PFSK-1 (cell line): ENCODE data around the gene GRWD1.

ENCODE experiments used
- FOXP2 ChIP-seq: optimal IDR thresholded peaks from 2 replicates; pipeline ENCODE3; 2011; ENCODE audit warnings: borderline replicate concordance, control low read depth, inconsistent platforms; ENCODE audit not compliant: insufficient read depth; ENCODE audit errors: extremely low read length, extremely low read depth
- POLR2AphosphoS5 ChIP-seq: IDR thresholded peaks from 2 replicates; pipeline ENCODE4 v1.6.1; 2012; ENCODE audit warnings: low read depth, mild to moderate bottlenecking, control low read depth, low read length, moderate library complexity
- SIN3A ChIP-seq: IDR thresholded peaks from 2 replicates; pipeline ENCODE4 v1.6.1; 2012; ENCODE audit warnings: mild to moderate bottlenecking, low read length, moderate library complexity, borderline replicate concordance; ENCODE audit not compliant: insufficient read depth
- TAF1 ChIP-seq: IDR thresholded peaks from 2 replicates; pipeline ENCODE4 v1.6.1; 2012; ENCODE audit warnings: low read length, control low read depth, borderline replicate concordance; ENCODE audit not compliant: insufficient read depth
- TF ChIP-seq, protein P1 (sequence below), 2 experiments: IDR thresholded peaks; 2 replicates each; pipeline versions ENCODE4 v1.6.1 to v1.8.0; 2011 to 2012; ENCODE audit warnings: low read depth in 2 of 2, low read length in 2 of 2, control low read depth in 1 of 2, inconsistent platforms in 1 of 2, mild to moderate bottlenecking in 1 of 2, moderate library complexity in 1 of 2; ENCODE audit not compliant: insufficient read depth in 1 of 2

GRWD1 gene

DNA sequence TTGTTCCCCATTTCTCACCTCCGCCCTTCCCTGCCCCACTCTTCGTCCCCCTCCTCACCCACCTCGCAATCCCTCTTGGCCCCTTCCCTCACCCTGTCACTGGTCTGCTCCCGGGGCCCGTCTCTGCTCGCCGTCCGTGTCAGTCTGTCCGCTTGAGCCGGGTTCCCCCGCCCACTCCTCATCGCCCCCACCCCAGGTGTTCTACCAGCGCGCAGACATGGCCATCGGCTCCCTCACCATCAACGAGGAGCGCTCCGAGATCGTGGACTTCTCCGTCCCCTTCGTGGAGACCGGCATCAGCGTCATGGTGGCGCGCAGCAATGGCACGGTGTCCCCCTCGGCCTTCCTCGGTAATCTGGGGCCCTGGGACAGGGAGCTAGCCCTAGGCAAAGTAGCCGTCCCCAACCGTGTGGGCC is 30.0 kb upstream of the GRWD1 start:
- TF ChIP-seq POLR2AphosphoS5 = no peak
- TF ChIP-seq FOXP2 = no peak
- no peak for TF ChIP-seq SIN3A
- no peak for TF ChIP-seq TAF1
- TF ChIP-seq, protein P1, sequence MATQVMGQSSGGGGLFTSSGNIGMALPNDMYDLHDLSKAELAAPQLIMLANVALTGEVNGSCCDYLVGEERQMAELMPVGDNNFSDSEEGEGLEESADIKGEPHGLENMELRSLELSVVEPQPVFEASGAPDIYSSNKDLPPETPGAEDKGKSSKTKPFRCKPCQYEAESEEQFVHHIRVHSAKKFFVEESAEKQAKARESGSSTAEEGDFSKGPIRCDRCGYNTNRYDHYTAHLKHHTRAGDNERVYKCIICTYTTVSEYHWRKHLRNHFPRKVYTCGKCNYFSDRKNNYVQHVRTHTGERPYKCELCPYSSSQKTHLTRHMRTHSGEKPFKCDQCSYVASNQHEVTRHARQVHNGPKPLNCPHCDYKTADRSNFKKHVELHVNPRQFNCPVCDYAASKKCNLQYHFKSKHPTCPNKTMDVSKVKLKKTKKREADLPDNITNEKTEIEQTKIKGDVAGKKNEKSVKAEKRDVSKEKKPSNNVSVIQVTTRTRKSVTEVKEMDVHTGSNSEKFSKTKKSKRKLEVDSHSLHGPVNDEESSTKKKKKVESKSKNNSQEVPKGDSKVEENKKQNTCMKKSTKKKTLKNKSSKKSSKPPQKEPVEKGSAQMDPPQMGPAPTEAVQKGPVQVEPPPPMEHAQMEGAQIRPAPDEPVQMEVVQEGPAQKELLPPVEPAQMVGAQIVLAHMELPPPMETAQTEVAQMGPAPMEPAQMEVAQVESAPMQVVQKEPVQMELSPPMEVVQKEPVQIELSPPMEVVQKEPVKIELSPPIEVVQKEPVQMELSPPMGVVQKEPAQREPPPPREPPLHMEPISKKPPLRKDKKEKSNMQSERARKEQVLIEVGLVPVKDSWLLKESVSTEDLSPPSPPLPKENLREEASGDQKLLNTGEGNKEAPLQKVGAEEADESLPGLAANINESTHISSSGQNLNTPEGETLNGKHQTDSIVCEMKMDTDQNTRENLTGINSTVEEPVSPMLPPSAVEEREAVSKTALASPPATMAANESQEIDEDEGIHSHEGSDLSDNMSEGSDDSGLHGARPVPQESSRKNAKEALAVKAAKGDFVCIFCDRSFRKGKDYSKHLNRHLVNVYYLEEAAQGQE (IDR thresholded peaks at IDR 0.05; ENCODE audit: insufficient read depth in 1 of 2, low read depth in 2 of 2, low read length in 2 of 2) = no peak

DNA sequence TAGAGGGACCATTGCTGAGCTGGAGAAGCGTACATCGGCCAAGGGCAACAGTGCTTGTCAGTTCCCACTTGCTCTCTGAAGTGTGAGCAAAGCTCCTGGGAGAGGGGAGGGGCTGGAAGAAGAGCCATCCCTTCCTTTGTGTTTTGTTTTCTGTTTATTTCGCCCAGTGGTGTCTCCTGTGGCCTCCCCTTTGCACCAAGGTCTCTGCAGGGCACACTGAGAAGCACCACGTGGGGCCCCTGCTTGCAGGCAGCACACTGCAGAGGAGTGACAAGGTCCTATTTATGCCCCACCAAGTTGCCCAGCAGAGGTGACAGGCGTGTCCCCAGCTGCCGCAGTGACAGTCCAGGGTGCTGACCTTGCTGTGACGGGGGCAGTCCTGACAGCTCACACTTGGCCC is 28.4 kb upstream of the GRWD1 start:
- TF ChIP-seq FOXP2 = no peak
- no peak for TF ChIP-seq TAF1
- TF ChIP-seq, protein P1 (IDR thresholded peaks at IDR 0.05; ENCODE audit: insufficient read depth in 1 of 2, low read depth in 2 of 2, low read length in 2 of 2) = no peak
- no peak for TF ChIP-seq SIN3A
- no peak for TF ChIP-seq POLR2AphosphoS5

DNA sequence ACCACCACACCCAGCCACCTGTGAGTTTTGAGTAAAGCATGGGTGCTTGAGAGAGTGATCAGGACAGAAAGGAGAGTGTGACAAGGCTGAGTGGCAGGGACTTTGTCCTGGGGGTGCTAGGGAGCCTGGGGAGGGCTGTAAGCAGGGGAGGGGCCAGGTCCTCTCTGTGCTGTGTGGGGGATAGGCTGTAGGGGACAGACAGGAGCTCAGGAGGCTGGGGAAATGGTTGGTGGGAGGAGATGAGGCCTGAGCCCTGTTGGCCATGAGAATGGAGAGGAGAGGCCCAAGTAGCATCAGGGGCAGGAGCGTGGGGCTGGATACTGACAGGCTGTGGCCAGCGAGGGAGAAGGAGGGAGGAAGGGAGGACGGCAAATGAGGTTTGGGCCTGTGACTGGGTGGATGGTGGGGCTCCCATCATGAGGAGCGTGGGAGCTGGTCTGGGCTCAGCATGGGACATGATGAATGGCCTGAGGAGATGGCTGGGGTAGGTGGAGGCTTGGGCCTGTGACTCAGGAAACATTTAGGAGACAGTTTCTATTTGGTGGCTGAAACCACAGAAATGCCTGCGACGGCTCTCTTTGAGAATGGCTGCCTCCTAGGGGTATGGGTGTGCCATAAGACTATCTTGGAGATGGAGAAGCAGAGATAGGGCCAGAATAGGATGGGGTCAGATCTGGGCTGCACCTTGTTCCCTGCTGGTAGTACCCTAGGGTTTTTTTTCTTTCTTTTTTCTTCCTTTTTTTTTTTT is 27.3 kb upstream of the GRWD1 start:
- TF ChIP-seq FOXP2 (no peak), POLR2AphosphoS5 (no peak), SIN3A (no peak), TAF1 (no peak)
- TF ChIP-seq, protein P1 (IDR thresholded peaks at IDR 0.05; ENCODE audit: insufficient read depth in 1 of 2, low read depth in 2 of 2, low read length in 2 of 2) = no peak

DNA sequence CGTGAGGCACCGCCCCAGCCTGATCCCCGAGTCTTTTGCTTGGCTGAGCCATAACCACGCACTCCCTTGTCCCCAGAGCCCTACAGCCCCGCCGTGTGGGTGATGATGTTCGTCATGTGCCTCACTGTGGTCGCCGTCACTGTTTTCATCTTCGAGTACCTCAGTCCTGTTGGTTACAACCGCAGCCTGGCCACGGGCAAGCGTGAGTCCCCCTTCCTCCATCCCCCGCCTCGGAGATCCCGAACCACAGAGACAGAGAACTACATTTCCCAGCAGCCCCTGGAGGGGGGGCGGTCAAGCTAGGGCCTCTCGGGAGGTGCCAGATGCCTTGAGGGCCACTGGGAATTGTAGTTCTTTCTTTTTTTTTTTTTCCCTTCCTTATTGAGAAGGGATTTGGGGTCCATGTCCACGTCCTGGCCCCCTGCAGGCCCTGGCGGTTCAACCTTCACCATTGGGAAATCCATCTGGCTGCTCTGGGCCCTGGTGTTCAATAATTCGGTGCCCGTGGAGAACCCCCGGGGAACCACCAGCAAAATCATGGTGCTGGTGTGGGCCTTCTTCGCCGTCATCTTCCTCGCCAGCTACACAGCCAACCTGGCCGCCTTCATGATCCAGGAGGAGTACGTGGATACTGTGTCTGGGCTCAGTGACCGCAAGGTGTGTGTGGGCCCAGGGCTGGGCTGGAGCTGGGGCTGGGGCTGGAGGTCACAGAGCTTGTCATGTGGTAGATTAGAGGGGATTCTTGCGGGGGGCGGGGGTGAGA is 26.4 kb upstream of the GRWD1 start:
- no peak for TF ChIP-seq POLR2AphosphoS5
- TF ChIP-seq, protein P1 (IDR thresholded peaks at IDR 0.05; ENCODE audit: insufficient read depth in 1 of 2, low read depth in 2 of 2, low read length in 2 of 2) = no peak
- no peak for TF ChIP-seq TAF1
- TF ChIP-seq FOXP2 = no peak
- no peak for TF ChIP-seq SIN3A

DNA sequence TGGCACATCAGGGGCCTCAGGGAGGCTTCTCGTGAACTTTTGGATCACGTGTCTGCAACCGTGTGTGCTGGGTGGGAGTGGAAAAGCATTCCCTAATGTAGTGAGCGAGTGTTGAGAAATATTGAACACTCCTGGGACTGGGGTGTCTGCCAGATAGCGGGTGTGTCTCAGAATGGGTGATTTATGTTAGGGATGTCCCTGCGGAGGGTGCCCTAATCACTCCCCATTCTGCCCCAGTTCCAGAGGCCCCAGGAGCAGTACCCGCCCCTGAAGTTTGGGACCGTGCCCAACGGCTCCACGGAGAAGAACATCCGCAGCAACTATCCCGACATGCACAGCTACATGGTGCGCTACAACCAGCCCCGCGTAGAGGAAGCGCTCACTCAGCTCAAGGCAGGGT is 24.2 kb upstream of the GRWD1 start:
- TF ChIP-seq, protein P1 (IDR thresholded peaks at IDR 0.05; ENCODE audit: insufficient read depth in 1 of 2, low read depth in 2 of 2, low read length in 2 of 2) = no peak
- no peak for TF ChIP-seq SIN3A
- TF ChIP-seq POLR2AphosphoS5 = no peak
- no peak for TF ChIP-seq TAF1
- no peak for TF ChIP-seq FOXP2
